HEK293 (cell line): Measurements from ENCODE around the gene PIP4K2C.

ENCODE experiments used
- EGR2 ChIP-seq: fragments of 450-650 bp; formaldehyde crosslinking; IDR thresholded peaks from 2 replicates; pipeline ENCODE4 v1.5.1; 2016; ENCODE audit warnings: low read depth, missing biosample characterization, missing genetic modification characterization
- KLF1 ChIP-seq: fragments of 450-650 bp; formaldehyde crosslinking; IDR thresholded peaks from 2 replicates; pipeline ENCODE4 v1.5.1; 2016; ENCODE audit warnings: missing biosample characterization, missing genetic modification characterization
- KLF16 ChIP-seq: fragments of 450-650 bp; formaldehyde crosslinking; IDR thresholded peaks from 2 replicates; pipeline ENCODE4 v1.5.1; 2017; ENCODE audit warnings: missing biosample characterization, missing genetic modification characterization
- ZEB2 ChIP-seq: fragments of 450-650 bp; formaldehyde crosslinking; IDR thresholded peaks from 2 replicates; pipeline ENCODE4 v1.5.1; 2016; ENCODE audit warnings: missing biosample characterization, missing genetic modification characterization
- ZFP41 ChIP-seq: fragments of 450-650 bp; formaldehyde crosslinking; IDR thresholded peaks from 2 replicates; pipeline ENCODE4 v1.5.1; 2016; ENCODE audit warnings: missing biosample characterization, missing genetic modification characterization, borderline replicate concordance
- ZNF184 ChIP-seq: fragments of 450-650 bp; IDR thresholded peaks from 2 replicates; pipeline ENCODE4 v1.5.1; 2018; ENCODE audit warnings: missing biosample characterization, mild to moderate bottlenecking, missing genetic modification characterization
- ZNF23 ChIP-seq: fragments of 450-650 bp; formaldehyde crosslinking; IDR thresholded peaks from 2 replicates; pipeline ENCODE4 v1.5.1; 2016; ENCODE audit warnings: missing biosample characterization, missing genetic modification characterization, borderline replicate concordance
- ZNF335 ChIP-seq: fragments of 450-650 bp; formaldehyde crosslinking; conservative IDR thresholded peaks from 2 replicates; pipeline ENCODE4 v1.5.1; 2016; ENCODE audit warnings: missing biosample characterization, missing genetic modification characterization
- ZNF404 ChIP-seq: fragments of 450-650 bp; formaldehyde crosslinking; IDR thresholded peaks from 2 replicates; pipeline ENCODE4 v1.5.1; 2017; ENCODE audit warnings: missing biosample characterization, missing genetic modification characterization
- ZNF600 ChIP-seq: fragments of 450-650 bp; formaldehyde crosslinking; IDR thresholded peaks from 2 replicates; pipeline ENCODE4 v1.5.1; 2016; ENCODE audit warnings: missing biosample characterization, missing genetic modification characterization
- ZNF610 ChIP-seq: fragments of 450-650 bp; formaldehyde crosslinking; IDR thresholded peaks from 2 replicates; pipeline ENCODE4 v1.5.1; 2016; ENCODE audit warnings: missing biosample characterization, missing genetic modification characterization, borderline replicate concordance
- ZNF623 ChIP-seq: fragments of 450-650 bp; formaldehyde crosslinking; IDR thresholded peaks from 2 replicates; pipeline ENCODE4 v1.5.1; 2016; ENCODE audit warnings: missing biosample characterization, missing genetic modification characterization
- ZNF777 ChIP-seq: fragments of 450-650 bp; formaldehyde crosslinking; IDR thresholded peaks from 2 replicates; pipeline ENCODE4 v1.5.1; 2017; ENCODE audit warnings: missing biosample characterization, missing genetic modification characterization, borderline replicate concordance
- ZSCAN16 ChIP-seq: fragments of 450-650 bp; formaldehyde crosslinking; IDR thresholded peaks from 2 replicates; pipeline ENCODE4 v1.5.1; 2016; ENCODE audit warnings: missing biosample characterization, missing genetic modification characterization
- TF ChIP-seq, protein P1 (sequence below): fragments of 450-650 bp; formaldehyde crosslinking; IDR thresholded peaks from 2 replicates; pipeline ENCODE4 v1.5.1; 2016; ENCODE audit warnings: missing biosample characterization, missing genetic modification characterization, low read depth
- TF ChIP-seq, protein P2 (sequence below): fragments of 450-650 bp; formaldehyde crosslinking; IDR thresholded peaks from 2 replicates; pipeline ENCODE4 v1.5.1; 2016; ENCODE audit warnings: missing biosample characterization, missing genetic modification characterization
- TF ChIP-seq, protein P3 (sequence below): fragments of 450-650 bp; formaldehyde crosslinking; IDR thresholded peaks from 2 replicates; pipeline ENCODE4 v1.5.1; 2017; ENCODE audit warnings: missing biosample characterization, missing genetic modification characterization
- TF ChIP-seq, protein P4 (sequence below): fragments of 450-650 bp; formaldehyde crosslinking; IDR thresholded peaks from 2 replicates; pipeline ENCODE4 v1.5.1; 2016; ENCODE audit warnings: missing biosample characterization, missing genetic modification characterization, low read depth
- TF ChIP-seq, protein P5 (sequence below): fragments of 450-650 bp; formaldehyde crosslinking; IDR thresholded peaks from 2 replicates; pipeline ENCODE4 v1.5.1; 2017; ENCODE audit warnings: missing biosample characterization, mild to moderate bottlenecking, missing genetic modification characterization, moderate library complexity
- TF ChIP-seq, protein P6 (sequence below): fragments of 450-650 bp; formaldehyde crosslinking; IDR thresholded peaks from 2 replicates; pipeline ENCODE4 v1.5.1; 2016; ENCODE audit warnings: missing biosample characterization, missing genetic modification characterization, borderline replicate concordance
- TF ChIP-seq, protein P7 (sequence below): fragments of 450-650 bp; formaldehyde crosslinking; IDR thresholded peaks from 2 replicates; pipeline ENCODE4 v1.5.1; 2017; ENCODE audit warnings: missing biosample characterization, missing genetic modification characterization
- TF ChIP-seq, protein P8 (sequence below): IDR thresholded peaks from 2 replicates; pipeline ENCODE4 v1.6.1; 2011; ENCODE audit warnings: mild to moderate bottlenecking, low read depth, low read length, borderline replicate concordance

PIP4K2C gene

DNA sequence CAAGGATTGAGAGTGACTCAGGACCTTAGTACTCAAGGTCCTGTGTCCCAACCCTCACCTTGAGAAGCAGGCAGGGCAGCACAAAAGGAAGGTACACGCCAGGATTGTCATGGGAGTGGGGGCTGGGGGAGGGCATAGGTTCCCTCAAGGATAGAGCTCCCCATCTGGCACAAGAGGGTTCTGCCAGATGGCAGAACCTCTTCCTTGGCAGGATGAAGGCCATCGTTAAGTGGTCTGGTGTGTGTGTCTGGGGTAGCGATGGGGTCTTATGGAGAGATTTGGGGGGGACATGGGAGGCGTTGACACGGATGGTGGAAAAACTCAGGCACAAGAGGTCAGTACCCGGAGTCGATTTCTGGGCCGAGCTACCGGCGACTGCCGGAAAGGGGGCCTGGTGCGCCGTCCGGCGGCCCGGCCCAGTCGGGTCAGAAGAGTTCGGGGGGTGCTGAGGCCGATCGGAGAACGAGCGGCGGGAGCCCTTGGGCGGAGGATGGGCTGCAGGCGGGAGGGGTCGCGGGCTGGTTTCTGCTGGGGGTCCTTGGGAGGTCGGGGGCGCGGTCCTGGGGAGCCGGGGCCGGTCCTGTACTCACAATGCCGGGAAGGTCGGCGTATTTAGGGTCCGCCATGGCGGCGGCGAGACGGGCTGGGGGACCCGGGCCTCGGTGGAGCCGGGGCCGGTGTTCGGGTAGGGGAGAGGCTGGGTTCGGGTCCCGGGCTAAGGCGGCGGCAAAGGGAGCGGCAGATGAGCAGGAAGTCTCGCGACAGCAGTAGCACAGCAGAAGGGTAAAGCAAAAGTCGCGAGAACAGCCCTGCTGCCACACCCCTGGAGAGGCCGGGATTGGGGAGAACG is 44.3 kb upstream of the PIP4K2C start, which contains the start of gene DCTN2 (continued):
- TF ChIP-seq, protein P1, sequence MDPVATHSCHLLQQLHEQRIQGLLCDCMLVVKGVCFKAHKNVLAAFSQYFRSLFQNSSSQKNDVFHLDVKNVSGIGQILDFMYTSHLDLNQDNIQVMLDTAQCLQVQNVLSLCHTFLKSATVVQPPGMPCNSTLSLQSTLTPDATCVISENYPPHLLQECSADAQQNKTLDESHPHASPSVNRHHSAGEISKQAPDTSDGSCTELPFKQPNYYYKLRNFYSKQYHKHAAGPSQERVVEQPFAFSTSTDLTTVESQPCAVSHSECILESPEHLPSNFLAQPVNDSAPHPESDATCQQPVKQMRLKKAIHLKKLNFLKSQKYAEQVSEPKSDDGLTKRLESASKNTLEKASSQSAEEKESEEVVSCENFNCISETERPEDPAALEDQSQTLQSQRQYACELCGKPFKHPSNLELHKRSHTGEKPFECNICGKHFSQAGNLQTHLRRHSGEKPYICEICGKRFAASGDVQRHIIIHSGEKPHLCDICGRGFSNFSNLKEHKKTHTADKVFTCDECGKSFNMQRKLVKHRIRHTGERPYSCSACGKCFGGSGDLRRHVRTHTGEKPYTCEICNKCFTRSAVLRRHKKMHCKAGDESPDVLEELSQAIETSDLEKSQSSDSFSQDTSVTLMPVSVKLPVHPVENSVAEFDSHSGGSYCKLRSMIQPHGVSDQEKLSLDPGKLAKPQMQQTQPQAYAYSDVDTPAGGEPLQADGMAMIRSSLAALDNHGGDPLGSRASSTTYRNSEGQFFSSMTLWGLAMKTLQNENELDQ = no peak
- TF ChIP-seq ZNF600 (tag by site-specific recombination) (peak; percentile 23; the same call in 1 of the 2 replicates), ZSCAN16 (no peak), ZNF623 (no peak), ZNF335 (tag by site-specific recombination) (peak; percentile 97), ZNF610 (peak; percentile 97), ZEB2 (peak; percentile 42; the same call in 1 of the 2 replicates), KLF1 (peak; percentile 83), ZNF777 (tag by site-specific recombination) (no peak), ZFP41 (tag by site-specific recombination) (no peak), EGR2 (no peak), ZNF184 (tag by site-specific recombination) (no peak), ZNF23 (tag by site-specific recombination) (no peak), ZNF404 (tag by site-specific recombination) (no peak), KLF16 (tag by site-specific recombination) (peak; percentile 97)
- TF ChIP-seq, protein P2, sequence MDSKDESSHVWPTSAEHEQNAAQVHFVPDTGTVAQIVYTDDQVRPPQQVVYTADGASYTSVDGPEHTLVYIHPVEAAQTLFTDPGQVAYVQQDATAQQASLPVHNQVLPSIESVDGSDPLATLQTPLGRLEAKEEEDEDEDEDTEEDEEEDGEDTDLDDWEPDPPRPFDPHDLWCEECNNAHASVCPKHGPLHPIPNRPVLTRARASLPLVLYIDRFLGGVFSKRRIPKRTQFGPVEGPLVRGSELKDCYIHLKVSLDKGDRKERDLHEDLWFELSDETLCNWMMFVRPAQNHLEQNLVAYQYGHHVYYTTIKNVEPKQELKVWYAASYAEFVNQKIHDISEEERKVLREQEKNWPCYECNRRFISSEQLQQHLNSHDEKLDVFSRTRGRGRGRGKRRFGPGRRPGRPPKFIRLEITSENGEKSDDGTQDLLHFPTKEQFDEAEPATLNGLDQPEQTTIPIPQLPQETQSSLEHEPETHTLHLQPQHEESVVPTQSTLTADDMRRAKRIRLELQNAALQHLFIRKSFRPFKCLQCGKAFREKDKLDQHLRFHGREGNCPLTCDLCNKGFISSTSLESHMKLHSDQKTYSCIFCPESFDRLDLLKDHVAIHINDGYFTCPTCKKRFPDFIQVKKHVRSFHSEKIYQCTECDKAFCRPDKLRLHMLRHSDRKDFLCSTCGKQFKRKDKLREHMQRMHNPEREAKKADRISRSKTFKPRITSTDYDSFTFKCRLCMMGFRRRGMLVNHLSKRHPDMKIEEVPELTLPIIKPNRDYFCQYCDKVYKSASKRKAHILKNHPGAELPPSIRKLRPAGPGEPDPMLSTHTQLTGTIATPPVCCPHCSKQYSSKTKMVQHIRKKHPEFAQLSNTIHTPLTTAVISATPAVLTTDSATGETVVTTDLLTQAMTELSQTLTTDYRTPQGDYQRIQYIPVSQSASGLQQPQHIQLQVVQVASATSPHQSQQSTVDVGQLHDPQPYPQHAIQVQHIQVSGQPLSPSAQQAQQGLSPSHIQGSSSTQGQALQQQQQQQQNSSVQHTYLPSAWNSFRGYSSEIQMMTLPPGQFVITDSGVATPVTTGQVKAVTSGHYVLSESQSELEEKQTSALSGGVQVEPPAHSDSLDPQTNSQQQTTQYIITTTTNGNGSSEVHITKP = peak; percentile 69; the same call in 1 of the 2 replicates
- TF ChIP-seq, protein P3, sequence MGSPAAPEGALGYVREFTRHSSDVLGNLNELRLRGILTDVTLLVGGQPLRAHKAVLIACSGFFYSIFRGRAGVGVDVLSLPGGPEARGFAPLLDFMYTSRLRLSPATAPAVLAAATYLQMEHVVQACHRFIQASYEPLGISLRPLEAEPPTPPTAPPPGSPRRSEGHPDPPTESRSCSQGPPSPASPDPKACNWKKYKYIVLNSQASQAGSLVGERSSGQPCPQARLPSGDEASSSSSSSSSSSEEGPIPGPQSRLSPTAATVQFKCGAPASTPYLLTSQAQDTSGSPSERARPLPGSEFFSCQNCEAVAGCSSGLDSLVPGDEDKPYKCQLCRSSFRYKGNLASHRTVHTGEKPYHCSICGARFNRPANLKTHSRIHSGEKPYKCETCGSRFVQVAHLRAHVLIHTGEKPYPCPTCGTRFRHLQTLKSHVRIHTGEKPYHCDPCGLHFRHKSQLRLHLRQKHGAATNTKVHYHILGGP (tag by site-specific recombination) = no peak
- TF ChIP-seq, protein P4, sequence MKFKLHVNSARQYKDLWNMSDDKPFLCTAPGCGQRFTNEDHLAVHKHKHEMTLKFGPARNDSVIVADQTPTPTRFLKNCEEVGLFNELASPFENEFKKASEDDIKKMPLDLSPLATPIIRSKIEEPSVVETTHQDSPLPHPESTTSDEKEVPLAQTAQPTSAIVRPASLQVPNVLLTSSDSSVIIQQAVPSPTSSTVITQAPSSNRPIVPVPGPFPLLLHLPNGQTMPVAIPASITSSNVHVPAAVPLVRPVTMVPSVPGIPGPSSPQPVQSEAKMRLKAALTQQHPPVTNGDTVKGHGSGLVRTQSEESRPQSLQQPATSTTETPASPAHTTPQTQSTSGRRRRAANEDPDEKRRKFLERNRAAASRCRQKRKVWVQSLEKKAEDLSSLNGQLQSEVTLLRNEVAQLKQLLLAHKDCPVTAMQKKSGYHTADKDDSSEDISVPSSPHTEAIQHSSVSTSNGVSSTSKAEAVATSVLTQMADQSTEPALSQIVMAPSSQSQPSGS (tag by site-specific recombination) = peak; percentile 94
- TF ChIP-seq, protein P5, sequence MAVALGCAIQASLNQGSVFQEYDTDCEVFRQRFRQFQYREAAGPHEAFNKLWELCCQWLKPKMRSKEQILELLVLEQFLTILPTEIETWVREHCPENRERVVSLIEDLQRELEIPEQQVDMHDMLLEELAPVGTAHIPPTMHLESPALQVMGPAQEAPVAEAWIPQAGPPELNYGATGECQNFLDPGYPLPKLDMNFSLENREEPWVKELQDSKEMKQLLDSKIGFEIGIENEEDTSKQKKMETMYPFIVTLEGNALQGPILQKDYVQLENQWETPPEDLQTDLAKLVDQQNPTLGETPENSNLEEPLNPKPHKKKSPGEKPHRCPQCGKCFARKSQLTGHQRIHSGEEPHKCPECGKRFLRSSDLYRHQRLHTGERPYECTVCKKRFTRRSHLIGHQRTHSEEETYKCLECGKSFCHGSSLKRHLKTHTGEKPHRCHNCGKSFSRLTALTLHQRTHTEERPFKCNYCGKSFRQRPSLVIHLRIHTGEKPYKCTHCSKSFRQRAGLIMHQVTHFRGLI (tag by site-specific recombination) = no peak
- TF ChIP-seq, protein P6, sequence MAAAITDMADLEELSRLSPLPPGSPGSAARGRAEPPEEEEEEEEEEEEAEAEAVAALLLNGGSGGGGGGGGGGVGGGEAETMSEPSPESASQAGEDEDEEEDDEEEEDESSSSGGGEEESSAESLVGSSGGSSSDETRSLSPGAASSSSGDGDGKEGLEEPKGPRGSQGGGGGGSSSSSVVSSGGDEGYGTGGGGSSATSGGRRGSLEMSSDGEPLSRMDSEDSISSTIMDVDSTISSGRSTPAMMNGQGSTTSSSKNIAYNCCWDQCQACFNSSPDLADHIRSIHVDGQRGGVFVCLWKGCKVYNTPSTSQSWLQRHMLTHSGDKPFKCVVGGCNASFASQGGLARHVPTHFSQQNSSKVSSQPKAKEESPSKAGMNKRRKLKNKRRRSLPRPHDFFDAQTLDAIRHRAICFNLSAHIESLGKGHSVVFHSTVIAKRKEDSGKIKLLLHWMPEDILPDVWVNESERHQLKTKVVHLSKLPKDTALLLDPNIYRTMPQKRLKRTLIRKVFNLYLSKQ = no peak
- TF ChIP-seq, protein P7, sequence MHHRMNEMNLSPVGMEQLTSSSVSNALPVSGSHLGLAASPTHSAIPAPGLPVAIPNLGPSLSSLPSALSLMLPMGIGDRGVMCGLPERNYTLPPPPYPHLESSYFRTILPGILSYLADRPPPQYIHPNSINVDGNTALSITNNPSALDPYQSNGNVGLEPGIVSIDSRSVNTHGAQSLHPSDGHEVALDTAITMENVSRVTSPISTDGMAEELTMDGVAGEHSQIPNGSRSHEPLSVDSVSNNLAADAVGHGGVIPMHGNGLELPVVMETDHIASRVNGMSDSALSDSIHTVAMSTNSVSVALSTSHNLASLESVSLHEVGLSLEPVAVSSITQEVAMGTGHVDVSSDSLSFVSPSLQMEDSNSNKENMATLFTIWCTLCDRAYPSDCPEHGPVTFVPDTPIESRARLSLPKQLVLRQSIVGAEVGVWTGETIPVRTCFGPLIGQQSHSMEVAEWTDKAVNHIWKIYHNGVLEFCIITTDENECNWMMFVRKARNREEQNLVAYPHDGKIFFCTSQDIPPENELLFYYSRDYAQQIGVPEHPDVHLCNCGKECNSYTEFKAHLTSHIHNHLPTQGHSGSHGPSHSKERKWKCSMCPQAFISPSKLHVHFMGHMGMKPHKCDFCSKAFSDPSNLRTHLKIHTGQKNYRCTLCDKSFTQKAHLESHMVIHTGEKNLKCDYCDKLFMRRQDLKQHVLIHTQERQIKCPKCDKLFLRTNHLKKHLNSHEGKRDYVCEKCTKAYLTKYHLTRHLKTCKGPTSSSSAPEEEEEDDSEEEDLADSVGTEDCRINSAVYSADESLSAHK (tag by site-specific recombination) = no peak
- TF ChIP-seq, protein P8, sequence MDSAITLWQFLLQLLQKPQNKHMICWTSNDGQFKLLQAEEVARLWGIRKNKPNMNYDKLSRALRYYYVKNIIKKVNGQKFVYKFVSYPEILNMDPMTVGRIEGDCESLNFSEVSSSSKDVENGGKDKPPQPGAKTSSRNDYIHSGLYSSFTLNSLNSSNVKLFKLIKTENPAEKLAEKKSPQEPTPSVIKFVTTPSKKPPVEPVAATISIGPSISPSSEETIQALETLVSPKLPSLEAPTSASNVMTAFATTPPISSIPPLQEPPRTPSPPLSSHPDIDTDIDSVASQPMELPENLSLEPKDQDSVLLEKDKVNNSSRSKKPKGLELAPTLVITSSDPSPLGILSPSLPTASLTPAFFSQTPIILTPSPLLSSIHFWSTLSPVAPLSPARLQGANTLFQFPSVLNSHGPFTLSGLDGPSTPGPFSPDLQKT = no peak
